Fibroblast of skin of right biceps (primary cell): ENCODE data around the gene NIPSNAP2.
"Not testable (repeated sequence)": the region's sequence is repeated elsewhere in the genome, so short reads cannot be mapped to it uniquely, and the experiment has no call there.

Experiments used
- DNase-seq: peaks from one replicate; pipeline ENCODE4 v3.0.0-alpha.2; 2013

NIPSNAP2 gene

DNA sequence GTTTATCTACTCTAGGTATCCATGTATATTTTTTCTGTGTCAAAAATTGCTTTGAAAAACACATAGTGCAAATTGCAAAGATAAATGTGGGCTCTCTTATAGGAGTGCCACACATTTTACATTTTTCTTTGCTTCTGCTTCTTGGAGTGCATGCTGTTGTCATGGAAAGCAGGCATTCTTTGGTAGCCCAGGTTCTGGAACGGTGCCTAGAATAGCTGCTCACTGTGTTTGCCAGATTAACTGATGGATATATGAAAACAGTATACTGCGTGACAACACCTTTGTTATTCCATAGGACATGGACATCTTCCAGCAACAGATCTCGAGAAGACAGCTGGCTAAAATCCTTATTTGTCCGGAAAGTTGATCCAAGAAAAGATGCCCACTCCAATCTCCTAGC is 13.4 kb downstream of the NIPSNAP2 start:
- peak; percentile 72 for DNase-seq

- DNase-seq: no peak
These were observed 15.9 kb downstream of the NIPSNAP2 start for GRCh38 chr7:55980266-55980665.

DNA sequence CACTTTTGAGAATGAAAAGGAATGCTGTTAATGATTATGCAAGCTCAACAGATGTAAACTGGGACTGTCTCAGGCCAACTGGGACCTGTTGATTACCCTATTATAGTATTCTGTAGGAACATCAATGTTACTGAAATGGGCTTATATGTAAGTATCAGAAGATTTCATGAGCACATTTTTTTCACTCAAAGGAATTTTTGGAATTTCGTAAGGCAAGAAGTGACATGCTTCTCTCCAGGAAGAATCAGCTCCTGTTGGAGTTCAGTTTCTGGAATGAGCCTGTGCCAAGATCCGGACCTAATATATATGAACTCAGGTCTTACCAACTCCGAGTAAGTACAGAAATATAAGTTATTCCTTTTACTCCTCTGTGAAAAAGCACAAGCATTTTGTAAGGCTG is 19.2 kb downstream of the NIPSNAP2 start:
- DNase-seq: no peak

DNA sequence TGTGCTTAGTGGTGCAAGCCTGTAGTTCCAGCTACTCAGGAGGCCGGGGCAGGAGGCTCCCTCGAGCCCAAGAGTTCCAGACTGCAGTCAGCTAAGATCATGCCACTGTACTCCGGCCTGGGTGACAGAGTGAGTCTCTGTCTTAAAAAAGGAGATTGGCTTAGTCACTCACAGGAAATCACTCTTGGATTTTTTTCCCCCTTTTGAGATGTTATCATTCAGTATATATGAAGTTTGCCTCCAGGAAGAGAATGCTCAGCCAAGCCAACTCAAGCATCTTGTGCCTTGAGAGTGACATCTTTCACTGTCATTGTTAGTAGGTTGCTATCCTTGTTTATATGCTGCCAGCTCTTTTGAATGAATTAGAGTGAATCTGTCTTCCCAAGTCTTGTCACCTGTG is 28.0 kb downstream of the NIPSNAP2 start:
- DNase-seq: peak; percentile 15

DNA sequence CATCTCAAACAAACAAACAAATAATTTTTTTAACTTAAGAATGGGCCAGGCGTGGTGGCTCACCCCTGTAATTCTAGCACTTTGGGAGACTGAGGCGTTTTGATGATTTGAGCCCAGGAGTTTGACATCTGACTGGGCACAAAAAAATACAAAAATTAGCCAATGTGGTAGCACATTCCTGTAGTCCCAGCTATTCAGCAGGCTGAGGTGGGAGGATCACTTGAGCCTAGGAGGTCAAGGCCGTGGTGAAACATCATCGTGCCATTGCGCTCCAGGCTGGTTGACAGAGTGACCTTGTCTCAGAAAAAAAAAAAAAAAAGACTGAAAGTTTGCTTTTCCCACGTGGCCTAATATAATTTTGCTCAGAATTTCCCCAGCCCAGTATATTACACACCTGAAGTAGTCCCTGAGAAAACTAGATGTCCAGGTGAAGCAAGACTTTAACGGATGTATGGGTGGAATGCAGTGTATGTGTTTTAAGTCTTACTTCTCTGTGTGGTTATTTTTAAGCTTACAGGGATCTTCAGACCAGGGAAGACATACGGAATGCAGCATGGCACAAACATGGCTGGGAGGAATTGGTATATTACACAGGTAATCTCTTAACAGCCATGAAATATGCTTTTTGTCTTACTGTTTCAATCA is 32.6 kb downstream of the NIPSNAP2 start:
- no peak for DNase-seq

- no peak for DNase-seq
These were observed 39.4 kb downstream of the NIPSNAP2 start for GRCh38 chr7:56003749-56004148.

GRCh38 chr7:56007167-56007652 is 42.8 kb downstream of the NIPSNAP2 start:
- DNase-seq: no peak

DNA sequence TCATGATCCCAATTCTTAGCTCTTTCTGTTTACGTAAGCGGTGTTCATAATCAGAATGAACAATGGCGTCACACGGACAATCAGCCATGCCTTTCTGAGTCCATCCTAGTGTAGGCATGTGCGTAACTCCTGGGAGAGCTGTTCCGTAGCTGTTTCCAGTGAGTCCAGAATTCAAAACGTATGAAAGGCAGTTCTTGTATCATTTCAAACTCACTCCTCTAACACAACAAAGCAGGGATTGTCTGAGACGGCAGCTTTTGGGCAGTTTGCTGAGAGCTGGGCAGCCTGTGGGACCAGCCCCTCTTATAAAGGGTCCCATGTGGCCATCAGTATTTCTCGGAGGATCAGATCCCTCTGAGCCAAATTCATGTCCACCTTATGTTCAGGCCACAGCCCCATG is 43.5 kb downstream of the NIPSNAP2 start:
- DNase-seq: no peak

- DNase-seq: no peak
These were observed 45.3 kb downstream of the NIPSNAP2 start for GRCh38 chr7:56009695-56010094.

GRCh38 chr7:56017015-56017414 is 52.6 kb downstream of the NIPSNAP2 start:
- DNase-seq: not testable (repeated sequence)

- DNase-seq: no peak
These were observed 55.1 kb downstream of the NIPSNAP2 start for GRCh38 chr7:56019501-56019900.

GRCh38 chr7:56023500-56023899 is 59.1 kb downstream of the NIPSNAP2 start:
- DNase-seq: no peak

GRCh38 chr7:56026538-56026937 is 62.2 kb downstream of the NIPSNAP2 start:
- no peak for DNase-seq

GRCh38 chr7:56028942-56029630 is 64.7 kb downstream of the NIPSNAP2 start:
- DNase-seq: peak; percentile 63

DNA sequence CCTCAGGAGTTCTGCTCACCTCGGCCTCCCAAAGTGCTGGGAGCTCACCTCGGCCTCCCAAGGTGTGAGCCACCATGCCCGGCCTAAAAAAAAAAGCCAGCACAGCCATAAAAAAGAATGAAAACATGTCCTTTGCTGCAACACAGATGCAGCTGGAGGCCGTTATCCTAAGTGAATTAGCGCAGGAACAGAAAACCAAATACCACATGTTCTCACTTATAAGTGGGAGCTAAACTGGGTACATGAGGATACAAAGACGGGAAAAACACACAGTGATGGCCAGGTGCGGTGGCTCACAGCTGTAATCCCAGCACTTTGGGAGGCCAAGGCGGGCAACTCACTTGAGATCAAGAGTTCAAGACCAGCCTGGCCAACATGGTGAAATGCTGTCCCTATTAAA is 66.0 kb downstream of the NIPSNAP2 start:
- DNase-seq: no peak

DNA sequence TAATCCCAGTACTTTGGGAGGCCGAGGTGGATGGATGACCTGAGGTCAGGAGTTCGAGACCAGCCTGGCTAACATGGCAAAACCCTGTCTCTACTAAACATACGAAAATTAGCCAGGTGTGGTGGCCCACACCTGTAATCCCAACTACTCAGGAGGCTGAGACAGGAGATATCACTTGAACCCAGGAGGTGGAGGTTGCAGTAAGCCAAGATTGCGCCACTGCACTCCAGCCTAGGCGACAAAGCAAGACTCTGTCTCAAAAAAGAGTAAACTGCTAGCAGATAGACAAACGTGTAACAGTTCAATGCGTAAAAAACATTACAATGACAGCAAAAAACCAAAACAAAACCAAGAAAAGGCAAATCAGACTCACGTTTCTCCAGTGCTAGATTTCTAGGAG is 67.2 kb downstream of the NIPSNAP2 start:
- not testable (repeated sequence) for DNase-seq

DNA sequence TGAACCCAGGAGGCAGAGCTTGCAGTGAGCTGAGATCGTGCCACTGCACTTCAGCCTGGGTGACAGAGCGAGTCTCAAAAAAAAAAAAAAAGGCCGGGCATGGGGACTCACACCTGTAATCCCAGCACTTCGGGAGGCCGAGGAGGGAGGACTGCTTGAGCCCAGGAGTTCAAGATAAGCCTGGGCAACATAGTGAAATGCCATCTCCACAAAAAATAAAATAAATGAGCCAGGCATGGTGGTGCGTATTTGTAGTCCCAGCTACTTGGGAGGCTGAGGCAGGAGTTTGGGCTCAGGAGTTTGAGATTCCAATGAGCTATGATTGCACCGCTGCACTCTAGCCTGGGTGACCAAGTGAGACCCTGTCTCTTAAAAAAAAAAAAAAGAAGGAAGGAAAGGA is 68.2 kb downstream of the NIPSNAP2 start:
- DNase-seq: not testable (repeated sequence)

- peak; percentile 76 for DNase-seq
These were observed 69.5 kb downstream of the NIPSNAP2 start for GRCh38 chr7:56033671-56034432.

DNA sequence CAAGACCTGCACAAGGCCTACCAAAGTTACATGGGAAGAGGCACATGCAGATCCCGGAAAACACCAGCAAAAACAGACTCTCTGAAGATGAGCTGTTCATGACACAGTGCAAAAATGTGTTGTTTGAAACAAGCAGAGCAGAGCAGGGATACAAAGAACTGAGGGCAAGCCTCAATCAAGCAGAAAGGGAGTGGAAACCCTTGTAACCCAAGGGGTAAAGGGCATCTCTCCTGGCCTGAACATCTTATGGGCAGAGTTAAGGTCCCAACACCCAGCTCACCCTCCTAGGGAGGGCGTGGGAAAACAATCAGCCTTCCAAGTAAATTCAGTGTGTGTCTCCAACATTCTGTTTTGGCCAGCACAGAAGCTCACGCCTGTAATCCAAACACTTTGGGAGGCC is 76.3 kb downstream of the NIPSNAP2 start:
- DNase-seq: no peak

GRCh38 chr7:56045758-56046157 is 81.4 kb downstream of the NIPSNAP2 start:
- DNase-seq: not testable (repeated sequence)

GRCh38 chr7:56046721-56047445 is 82.5 kb downstream of the NIPSNAP2 start:
- peak; percentile 59 for DNase-seq

- not testable (repeated sequence) for DNase-seq
These were observed 83.2 kb downstream of the NIPSNAP2 start for GRCh38 chr7:56047446-56048116.
